Loucy (cell line): Measurements from ENCODE around the gene NFATC3.

Experiments used
- H2AFZ ChIP-seq: fragments of 200-600 bp; sonication (generic); 2 replicates; pipeline ENCODE4 v1.6.0; 2016; ENCODE audit warnings: antibody characterized with exemption, mild to moderate bottlenecking, low read length, moderate library complexity
- H3F3A ChIP-seq: fragments of 200-600 bp; 2 replicates; pipeline ENCODE4 v1.6.0; 2016; ENCODE audit warnings: antibody characterized with exemption, low read depth, mild to moderate bottlenecking
- H3K27me3 ChIP-seq: fragments of 200-600 bp; sonication (generic); 2 replicates; pipeline ENCODE4 v1.6.1; 2014; ENCODE audit warnings: low read length, mild to moderate bottlenecking; ENCODE audit not compliant: insufficient read depth, poor library complexity, severe bottlenecking
- H3K36me3 ChIP-seq: fragments of 200-600 bp; sonication (generic); 2 replicates; pipeline ENCODE4 v1.6.1; 2016; ENCODE audit warnings: low read length; ENCODE audit not compliant: insufficient read depth
- H3K4me1 ChIP-seq: fragments of 200-600 bp; sonication (generic); 2 replicates; pipeline ENCODE4 v1.5.1; 2014; ENCODE audit warnings: low read length, mild to moderate bottlenecking; ENCODE audit not compliant: insufficient read depth, poor library complexity, severe bottlenecking
- H3K4me2 ChIP-seq: fragments of 200-600 bp; sonication (generic); 2 replicates; pipeline ENCODE4 v1.6.0; 2014; ENCODE audit warnings: antibody characterized with exemption, low read length, low read depth, mild to moderate bottlenecking; ENCODE audit not compliant: poor library complexity, severe bottlenecking
- H3K4me3 ChIP-seq: fragments of 200-600 bp; sonication (generic); 2 replicates; pipeline ENCODE4 v1.5.1; 2014; ENCODE audit warnings: low read length, mild to moderate bottlenecking, mixed read lengths; ENCODE audit not compliant: poor library complexity, severe bottlenecking
- H3K79me2 ChIP-seq: fragments of 200-600 bp; sonication (generic); 2 replicates; pipeline ENCODE4 v1.6.1; 2014; ENCODE audit warnings: low read length; ENCODE audit not compliant: insufficient read depth
- H3K9ac ChIP-seq: fragments of 200-600 bp; sonication (generic); 2 replicates; pipeline ENCODE4 v1.6.0; 2014; ENCODE audit warnings: mild to moderate bottlenecking, low read depth, low read length, moderate library complexity; ENCODE audit not compliant: poor library complexity, severe bottlenecking
- H3K9me2 ChIP-seq: fragments of 200-600 bp; sonication (generic); replicated peaks from 2 replicates; pipeline ENCODE4 v1.6.1; 2016; ENCODE audit warnings: low read depth, low read length, mixed read lengths
- H3K9me3 ChIP-seq: fragments of 200-600 bp; sonication (generic); 2 replicates; pipeline ENCODE4 v1.6.1; 2014; ENCODE audit warnings: mild to moderate bottlenecking, antibody characterized with exemption, low read length, low read depth; ENCODE audit not compliant: insufficient read depth
- H4K20me1 ChIP-seq: fragments of 200-600 bp; sonication (generic); 2 replicates; pipeline ENCODE4 v1.6.0; 2014; ENCODE audit warnings: antibody characterized with exemption, low read length, mild to moderate bottlenecking; ENCODE audit not compliant: insufficient read depth, poor library complexity, severe bottlenecking
- EZH2phosphoT487 ChIP-seq: fragments of 200-600 bp; IDR thresholded peaks from 2 replicates; pipeline ENCODE4 v1.6.1; 2018; ENCODE audit warnings: antibody characterized with exemption, mild to moderate bottlenecking, moderate library complexity, borderline replicate concordance
- TF ChIP-seq, protein P1 (sequence below): fragments of 200-600 bp; sonication (generic); conservative IDR thresholded peaks from 2 replicates; pipeline ENCODE4 v1.5.1; 2014; ENCODE audit warnings: mild to moderate bottlenecking, antibody characterized with exemption, low read length

The NFATC3 gene

DNA sequence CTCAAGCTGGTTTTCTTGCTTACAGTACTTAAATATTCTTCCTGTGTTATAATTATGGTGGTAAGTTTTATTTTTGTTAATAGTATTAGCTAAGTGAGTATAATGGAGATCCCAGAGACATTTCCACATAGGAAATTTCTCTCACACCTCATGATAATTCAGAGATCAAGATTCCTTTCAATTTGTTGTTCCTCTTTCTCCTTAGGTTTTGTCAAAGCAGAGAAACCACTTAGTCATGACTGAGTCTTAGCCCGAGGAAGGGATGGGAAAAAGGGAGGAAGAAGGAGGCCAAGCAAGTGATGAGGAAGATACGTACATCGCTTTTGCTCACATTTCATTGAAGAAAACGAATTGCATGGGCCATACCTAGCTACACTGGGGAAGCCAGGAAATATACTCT is 132.3 kb downstream of the NFATC3 start:
- no peaks in the 10 kb centered on the region for H3K4me1 ChIP-seq
- H3K9me3 ChIP-seq, result no peaks in the 10 kb centered on the region
- H3K79me2 ChIP-seq, result peaks cover 44% of the 10 kb centered on the region; the same call in 1 of the 2 replicates
- no peak overlapping the region for H2AFZ ChIP-seq
- H3F3A ChIP-seq, result no peaks in the 10 kb centered on the region
- no peak overlapping the region for H3K4me2 ChIP-seq
- no peaks in the 10 kb centered on the region for H3K9me2 ChIP-seq
- no peak overlapping the region for H3K4me3 ChIP-seq
- H3K27me3 ChIP-seq, result no peaks in the 10 kb centered on the region
- peaks cover 54% of the 10 kb centered on the region; the same call in 1 of the 2 replicates for H3K36me3 ChIP-seq
- no peak for TF ChIP-seq EZH2phosphoT487
- TF ChIP-seq, protein P1, sequence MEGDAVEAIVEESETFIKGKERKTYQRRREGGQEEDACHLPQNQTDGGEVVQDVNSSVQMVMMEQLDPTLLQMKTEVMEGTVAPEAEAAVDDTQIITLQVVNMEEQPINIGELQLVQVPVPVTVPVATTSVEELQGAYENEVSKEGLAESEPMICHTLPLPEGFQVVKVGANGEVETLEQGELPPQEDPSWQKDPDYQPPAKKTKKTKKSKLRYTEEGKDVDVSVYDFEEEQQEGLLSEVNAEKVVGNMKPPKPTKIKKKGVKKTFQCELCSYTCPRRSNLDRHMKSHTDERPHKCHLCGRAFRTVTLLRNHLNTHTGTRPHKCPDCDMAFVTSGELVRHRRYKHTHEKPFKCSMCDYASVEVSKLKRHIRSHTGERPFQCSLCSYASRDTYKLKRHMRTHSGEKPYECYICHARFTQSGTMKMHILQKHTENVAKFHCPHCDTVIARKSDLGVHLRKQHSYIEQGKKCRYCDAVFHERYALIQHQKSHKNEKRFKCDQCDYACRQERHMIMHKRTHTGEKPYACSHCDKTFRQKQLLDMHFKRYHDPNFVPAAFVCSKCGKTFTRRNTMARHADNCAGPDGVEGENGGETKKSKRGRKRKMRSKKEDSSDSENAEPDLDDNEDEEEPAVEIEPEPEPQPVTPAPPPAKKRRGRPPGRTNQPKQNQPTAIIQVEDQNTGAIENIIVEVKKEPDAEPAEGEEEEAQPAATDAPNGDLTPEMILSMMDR, result no peak
- peaks cover 6% of the 10 kb centered on the region for H4K20me1 ChIP-seq
- no peak overlapping the region for H3K9ac ChIP-seq

DNA sequence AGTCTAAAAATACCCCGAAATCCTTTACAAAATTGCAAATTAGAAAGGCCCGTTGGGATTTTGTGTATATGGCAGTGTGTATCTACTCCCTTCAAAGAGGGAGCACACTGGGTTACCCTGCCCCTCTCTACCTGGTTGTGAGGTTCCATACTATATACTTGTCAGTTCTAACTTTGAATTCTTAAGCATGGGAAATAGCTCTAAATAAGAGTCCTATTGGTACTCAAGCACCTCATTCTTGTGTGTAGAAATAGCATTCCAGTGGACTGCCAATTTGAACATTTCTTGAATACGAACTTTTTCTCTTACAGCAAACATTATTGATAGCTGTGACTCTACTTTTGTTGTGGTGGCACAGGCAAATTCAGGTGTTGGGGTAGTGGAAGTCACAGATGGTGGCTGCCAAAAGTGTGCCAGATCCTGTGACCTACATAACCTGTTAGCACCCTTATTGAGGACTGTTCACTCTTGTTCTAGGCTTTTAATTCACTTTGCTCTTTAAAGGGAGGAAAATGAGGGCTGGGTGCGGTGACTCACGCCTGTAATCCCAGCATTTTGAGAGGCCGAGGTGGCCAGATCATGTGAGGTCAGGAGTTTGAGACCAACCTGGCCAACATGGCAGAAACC is 134.7 kb downstream of the NFATC3 start:
- H3K27me3 ChIP-seq, result no peaks in the 10 kb centered on the region
- no peak overlapping the region for H3K4me2 ChIP-seq
- H3K4me1 ChIP-seq, result no peaks in the 10 kb centered on the region
- no peak overlapping the region for H3K9ac ChIP-seq
- H3K79me2 ChIP-seq, result peaks cover 35% of the 10 kb centered on the region; the same call in 1 of the 2 replicates
- H3K36me3 ChIP-seq, result peaks cover 59% of the 10 kb centered on the region; the same call in 1 of the 2 replicates
- H3F3A ChIP-seq, result no peaks in the 10 kb centered on the region
- no peaks in the 10 kb centered on the region for H3K9me2 ChIP-seq
- H3K9me3 ChIP-seq, result no peaks in the 10 kb centered on the region
- no peak overlapping the region for H3K4me3 ChIP-seq
- no peak overlapping the region for H2AFZ ChIP-seq
- H4K20me1 ChIP-seq, result no peaks in the 10 kb centered on the region
- no peak for TF ChIP-seq EZH2phosphoT487
- TF ChIP-seq, protein P1, result no peak

DNA sequence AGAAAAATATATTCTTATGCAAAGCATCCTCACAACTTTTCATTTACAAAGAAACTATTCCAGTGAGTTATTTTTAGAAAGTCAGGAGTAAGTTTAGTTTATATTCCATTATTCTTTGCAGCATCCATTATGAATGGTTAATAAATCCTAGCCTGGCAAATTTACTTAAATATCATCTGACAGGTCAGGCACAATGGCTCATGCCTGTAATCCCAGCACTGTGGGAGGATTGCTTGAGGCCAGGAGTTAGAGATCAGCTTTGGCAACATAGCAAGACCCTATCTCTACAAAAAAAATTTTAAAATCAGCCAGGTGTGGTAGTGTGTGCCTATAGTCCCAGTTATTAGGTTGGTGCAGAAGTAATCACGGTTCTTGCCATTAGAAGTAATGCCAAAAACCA is 137.9 kb downstream of the NFATC3 start:
- Histone ChIP-seq H3K9ac (no peak overlapping the region), H2AFZ (no peak overlapping the region), H3K4me1 (peaks cover 5% of the 10 kb centered on the region), H3K9me2 (no peaks in the 10 kb centered on the region), H4K20me1 (peaks cover 11% of the 10 kb centered on the region), H3K4me3 (no peak overlapping the region), H3K27me3 (no peaks in the 10 kb centered on the region), H3K4me2 (no peak overlapping the region), H3F3A (no peaks in the 10 kb centered on the region), H3K79me2 (peaks cover 17% of the 10 kb centered on the region; the same call in 1 of the 2 replicates), H3K9me3 (no peaks in the 10 kb centered on the region), H3K36me3 (peaks cover 67% of the 10 kb centered on the region; the same call in 1 of the 2 replicates)
- no peak for TF ChIP-seq EZH2phosphoT487
- TF ChIP-seq, protein P1, result no peak
